Putamen (tissue), 1 donor: ENCODE results near the gene ZMIZ1.

Experiments
- DNase-seq: peaks from one replicate; pipeline ENCODE4 v3.0.0-alpha.2; 2016; ENCODE audit warnings: low spot score

The ZMIZ1 gene

DNA sequence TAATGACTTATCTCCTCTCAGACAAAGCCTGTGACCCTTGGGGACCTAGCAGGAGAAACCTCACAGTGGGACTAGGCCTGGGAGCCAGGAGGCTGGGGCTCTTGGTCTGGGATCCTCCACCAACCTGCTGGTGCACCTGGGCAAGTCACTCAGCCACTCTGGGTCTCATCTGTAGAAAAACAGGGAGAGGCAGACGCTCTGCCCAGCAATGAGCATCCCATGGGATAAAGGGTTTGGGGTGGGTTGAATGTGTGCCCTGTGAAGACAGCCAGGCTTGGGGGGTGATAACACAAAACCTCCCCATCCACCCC is 81.6 kb downstream of the ZMIZ1 start:
- DNase-seq: no peak

- no peak for DNase-seq
Observed at GRCh38 chr10:79152423-79152817, 83.7 kb downstream of the ZMIZ1 start.

DNA sequence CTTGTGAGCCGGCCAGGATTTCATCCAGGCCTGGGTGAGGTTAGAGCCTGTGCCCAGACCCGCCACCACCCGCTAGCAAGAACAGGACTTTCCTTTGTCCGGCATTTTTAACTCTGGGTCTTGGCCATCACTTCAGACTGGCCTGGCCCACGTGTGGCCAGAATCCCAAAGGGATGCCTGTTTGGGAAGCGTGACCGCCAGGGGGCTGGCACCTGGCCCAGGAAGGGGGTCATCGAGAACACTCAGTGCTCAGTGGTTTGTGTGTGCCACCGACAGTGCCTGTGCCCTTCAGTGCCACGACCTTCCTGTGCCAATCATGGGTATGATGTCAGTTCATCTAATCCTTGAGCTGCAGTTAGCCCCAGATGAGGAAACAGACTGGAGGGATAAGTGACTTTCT is 85.0 kb downstream of the ZMIZ1 start:
- DNase-seq: no peak

DNA sequence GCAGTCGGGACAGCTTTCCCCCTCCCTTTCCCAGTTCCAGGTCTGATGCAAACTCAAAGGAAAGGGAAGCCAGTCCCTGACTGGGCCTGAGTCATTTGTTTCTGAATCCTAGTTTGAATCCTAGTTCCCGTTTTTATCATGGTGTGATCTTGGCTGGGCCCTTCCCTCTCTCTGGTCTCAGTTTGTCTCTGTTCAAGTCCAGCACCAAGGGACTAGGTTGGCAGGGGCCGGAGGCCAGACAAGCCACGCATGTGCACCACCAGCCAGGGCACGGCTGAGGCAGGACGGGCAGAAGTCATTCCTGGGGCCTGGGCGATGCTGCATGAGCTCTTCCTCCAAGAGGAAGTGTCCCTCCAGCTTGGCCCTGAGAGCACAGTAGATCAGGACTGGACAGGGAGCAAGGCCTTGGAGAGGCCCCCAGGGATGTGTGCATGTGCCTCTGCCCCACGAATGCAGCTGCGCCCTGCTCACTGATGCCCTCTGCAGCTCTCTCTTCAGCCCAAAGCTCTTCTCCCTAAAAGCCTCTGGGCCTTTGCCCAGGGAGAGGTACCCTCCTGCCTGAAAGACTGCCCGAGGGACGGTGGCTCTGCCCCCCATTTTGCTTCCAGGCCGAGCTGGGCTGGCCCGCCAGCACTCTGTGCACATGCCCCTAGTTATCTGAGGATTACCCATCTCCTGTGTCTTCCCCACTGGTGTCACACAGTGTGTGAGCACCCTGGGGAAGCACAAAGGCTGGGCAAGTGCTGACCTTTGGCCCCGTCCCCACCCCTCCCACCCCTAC is 86.7 kb downstream of the ZMIZ1 start:
- no peak for DNase-seq

- DNase-seq: no peak
Observed at GRCh38 chr10:79156334-79157274, 87.8 kb downstream of the ZMIZ1 start.

- DNase-seq: no peak
Observed at GRCh38 chr10:79158004-79158340, 89.2 kb downstream of the ZMIZ1 start.

DNA sequence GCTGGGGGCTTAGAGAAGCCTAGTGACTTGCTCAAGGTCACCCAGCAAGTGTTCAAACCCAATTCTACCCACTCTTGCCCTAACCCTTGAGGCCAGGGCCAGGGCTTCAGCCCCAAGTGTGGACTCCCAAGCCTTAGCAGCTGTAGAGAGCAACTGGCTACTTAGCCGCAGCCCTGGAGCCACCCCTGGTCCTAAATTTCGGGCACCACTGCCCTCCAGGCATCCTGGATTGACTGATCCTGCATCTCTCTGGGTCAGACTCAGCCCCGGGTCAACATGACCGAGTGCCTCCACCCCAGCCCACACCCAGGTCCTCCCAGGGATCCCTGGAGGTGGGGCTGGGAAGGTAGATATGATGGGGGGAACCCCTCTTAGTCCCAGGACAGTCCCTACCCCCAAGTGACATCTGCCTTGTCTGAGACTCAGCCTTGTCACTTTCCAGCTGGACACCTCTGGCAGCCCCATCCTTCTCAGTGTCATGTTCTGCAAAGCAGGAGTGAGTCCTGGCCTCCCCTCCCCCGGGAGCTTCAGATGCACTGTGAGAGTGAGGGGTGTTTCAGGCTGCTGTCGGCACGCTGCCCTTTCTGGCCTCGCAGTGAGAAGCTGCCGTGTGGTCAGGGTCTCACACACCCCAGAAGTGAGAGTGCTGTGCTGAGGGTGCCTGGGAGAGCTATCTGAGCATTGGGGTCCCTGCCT is 89.8 kb downstream of the ZMIZ1 start:
- DNase-seq: no peak

GRCh38 chr10:79159141-79159651 is 90.4 kb downstream of the ZMIZ1 start:
- DNase-seq: no peak

DNA sequence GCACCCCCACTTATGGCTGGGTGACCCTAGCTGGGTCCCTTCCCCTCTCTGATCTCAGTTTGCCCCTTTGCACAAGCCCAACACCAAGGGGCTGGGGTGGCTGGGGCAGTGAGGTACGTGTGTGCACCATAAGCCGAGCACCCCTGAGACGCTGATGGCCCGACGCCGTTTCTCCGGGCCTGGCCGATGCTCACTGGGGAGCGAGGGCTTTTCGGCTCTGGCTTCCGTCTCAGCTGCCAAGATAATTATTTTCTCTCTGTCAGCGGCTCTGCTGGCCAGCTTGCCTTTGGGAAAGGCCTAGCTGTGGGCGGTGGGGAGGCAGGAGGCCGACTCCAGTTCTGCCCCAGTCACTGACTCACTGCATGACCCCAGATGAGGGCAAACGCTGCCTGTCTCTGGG is 91.0 kb downstream of the ZMIZ1 start:
- no peak for DNase-seq

GRCh38 chr10:79160191-79160590 is 91.4 kb downstream of the ZMIZ1 start:
- no peak for DNase-seq

DNA sequence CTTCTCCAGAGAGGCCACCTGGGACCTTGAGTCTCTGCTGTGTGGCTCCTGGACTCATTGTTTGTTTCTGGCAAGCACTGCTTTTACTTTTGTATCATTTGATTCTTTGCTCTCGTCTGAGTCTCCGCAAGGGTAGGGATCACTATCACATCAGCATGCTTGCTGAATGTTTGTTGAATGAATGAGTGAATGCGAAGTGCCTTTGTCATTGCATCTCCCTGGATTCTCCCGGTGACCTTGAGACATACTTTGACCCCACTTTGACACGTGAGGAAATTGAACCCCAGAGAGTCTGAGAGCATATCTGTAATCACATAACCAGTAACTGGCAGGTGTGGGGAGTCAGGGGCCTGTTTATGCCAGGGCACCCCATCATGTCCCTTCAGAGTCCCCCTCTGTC is 92.8 kb downstream of the ZMIZ1 start:
- DNase-seq: no peak

- DNase-seq: no peak
Observed at GRCh38 chr10:79162022-79162421, 93.3 kb downstream of the ZMIZ1 start.

DNA sequence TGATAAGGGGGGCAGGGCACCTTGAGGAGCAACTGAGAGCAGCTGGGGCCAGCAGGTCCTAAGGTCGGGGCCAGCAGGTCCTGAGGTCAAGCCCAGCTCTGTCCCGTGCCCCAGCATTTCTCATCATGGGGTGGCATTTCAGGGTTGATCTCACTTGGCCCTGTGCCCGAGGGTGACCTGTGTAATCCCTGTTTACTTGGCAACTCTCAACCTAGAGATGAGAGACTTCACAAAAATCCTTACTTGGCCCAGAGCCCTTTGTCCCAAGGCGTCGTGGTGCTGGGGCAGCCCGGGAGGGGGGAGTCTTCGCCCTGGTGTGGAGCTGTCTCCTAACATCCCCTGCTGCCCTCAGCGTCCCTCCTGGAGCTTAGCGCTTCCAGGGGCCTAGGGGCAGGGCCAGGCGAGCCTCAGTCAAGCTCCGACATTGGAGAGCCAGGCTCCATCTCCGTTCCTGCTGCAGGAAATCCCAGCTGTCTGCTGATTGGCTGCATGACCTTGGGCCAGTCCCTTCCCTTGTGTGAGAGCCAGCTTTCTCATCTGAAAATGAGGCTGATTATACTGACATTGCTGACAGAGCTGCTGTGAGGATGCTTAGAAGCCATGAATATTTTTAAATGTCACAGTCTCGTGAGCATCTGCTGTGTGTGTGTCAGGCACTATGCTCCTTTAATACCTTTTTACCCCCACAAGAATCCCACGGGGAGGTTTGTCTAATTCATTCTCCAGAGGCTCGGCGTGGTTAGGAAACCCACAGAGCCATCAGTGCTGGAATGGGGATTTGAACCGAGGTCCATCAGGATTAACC is 94.3 kb downstream of the ZMIZ1 start:
- no peak for DNase-seq

DNA sequence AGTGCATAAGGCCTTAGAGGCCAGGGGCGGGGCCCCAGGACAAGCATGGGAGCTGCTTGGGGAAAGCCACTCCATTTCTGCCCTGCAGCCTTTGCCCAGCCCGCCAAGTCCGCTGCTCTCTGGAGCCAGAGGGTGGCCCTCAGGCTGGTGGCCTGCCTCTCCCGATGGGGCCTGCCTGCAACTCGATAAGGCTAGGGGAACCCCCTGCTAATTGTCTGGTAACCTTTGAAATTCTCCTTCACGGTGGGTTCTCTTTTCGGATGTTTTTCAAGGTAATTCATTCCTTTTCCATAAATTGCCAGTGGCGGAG is 94.9 kb downstream of the ZMIZ1 start:
- DNase-seq: no peak

DNA sequence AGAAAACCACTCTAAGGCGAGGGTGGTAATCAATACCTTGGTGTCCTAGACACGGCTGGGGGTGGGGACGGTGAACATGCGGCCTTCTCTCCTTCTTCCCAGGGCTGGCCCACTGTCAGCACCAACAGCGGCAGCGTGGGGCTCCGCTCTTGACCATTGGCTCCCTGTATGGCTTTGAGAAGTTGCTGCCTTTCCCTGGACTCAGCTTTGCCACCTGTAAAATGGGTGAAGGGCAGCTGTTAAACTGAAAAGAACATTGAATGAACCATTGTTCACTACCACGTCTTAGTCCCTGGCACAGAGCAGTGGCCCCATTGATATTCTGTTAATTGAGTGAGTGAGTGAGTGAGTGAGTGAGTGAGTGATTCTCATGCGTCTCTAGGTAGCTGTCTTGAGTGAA is 95.3 kb downstream of the ZMIZ1 start:
- no peak for DNase-seq

DNA sequence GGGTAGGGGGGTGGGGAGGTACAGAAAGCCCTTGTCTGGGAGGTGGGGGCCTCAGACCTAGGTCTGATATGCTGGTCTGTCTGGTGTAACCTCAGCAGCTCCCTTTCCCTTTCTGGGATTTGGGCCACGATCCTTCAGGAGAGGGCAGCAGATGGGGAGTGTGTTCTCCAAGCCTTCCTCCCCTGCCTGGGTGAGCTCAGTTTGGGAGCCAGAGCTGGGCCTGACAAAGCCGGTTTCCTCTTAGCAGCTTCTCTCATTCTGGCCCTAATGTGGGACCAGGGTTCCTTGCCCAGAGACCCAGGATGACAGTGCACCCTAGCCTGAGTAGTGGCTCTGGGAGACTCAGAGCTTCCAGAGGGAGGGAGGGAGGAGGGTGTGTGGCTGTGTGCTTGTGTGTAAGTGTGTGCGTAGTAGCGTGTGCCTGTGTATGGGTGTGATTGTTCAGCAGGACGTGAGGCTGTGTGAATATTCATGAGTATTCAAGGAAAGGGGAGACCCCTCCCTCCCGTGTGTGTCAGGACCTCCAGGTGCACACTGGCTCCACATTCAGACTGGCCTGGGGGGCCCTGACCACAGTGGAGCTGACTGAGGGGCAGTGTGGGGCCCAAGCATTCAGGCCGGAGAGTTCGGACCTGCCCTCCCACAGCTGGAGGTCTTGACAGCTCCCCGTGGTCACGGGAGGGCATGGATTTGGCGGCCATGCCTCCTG is 96.5 kb downstream of the ZMIZ1 start:
- no peak for DNase-seq

DNA sequence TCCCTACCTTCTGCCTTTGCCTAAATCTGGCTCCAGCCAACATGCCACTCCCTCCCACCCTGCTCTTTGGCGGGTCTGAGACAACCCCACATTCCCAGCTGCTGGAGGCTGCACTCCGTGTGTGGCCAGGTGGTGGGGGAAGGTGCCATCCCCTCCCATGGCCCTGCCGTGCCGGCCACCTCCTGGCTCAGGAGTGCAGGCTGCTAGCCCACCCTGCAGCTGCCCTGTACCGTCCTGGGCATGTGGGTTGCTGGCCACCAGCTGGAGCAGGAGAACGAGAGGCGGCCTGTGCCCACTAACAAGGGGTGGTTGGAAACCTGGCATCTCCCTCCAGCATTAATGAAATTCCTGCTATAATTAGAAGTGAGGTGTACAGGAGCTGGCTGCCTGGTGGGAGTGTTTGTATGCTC is 97.6 kb downstream of the ZMIZ1 start:
- DNase-seq: no peak

GRCh38 chr10:79166741-79167140 is 98.0 kb downstream of the ZMIZ1 start:
- DNase-seq: no peak

DNA sequence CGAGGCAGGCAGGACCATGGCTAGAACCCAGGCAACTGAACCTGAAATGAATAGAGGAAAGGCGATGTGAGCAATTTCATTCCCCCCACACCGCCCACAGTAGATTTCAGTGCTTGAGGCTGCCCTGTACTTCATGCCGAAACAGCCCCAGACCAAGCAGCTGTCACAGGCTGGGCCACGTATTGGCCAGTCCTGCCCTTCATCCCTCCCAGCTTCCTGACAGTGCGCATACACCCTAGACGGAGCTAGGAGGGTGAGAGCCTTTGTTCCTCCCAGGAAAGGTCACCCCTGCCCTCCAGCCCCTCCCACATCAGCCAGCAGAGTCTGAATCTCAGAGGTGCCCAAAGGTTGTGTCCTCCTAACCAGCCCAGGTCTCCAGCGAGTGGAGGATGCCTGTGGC is 98.8 kb downstream of the ZMIZ1 start:
- DNase-seq: no peak

- DNase-seq: no peak
Observed at GRCh38 chr10:79168210-79168609, 99.4 kb downstream of the ZMIZ1 start.

- no peak for DNase-seq
Observed at GRCh38 chr10:79170226-79170752, 101.5 kb downstream of the ZMIZ1 start.
